Hepatocyte (in vitro differentiated cells): ENCODE data around the gene SLX4. TPM values are rescaled to one million over a fixed set of nuclear protein-coding genes. Genes with fewer than 3 reads are reported as not detected.

Experiments
- DNase-seq: peaks from one replicate; pipeline ENCODE4 v3.0.0-alpha.2; 2016; ENCODE audit warnings: low spot score
- H2AFZ ChIP-seq: fragments of 200-600 bp; sonication (generic); 2 replicates; pipeline ENCODE4 v1.6.0; 2016; ENCODE audit warnings: antibody characterized with exemption, mild to moderate bottlenecking
- H3K27ac ChIP-seq: fragments of 200-600 bp; sonication (generic); 2 replicates; pipeline ENCODE4 v1.5.1; 2016; ENCODE audit warnings: mild to moderate bottlenecking
- H3K27me3 ChIP-seq: fragments of 200-600 bp; sonication (generic); 2 replicates; pipeline ENCODE4 v1.6.1; 2016
- H3K36me3 ChIP-seq: fragments of 200-600 bp; sonication (generic); replicated peaks from 2 replicates; pipeline ENCODE4 v1.5.1; 2016; ENCODE audit warnings: low read depth; ENCODE audit not compliant: insufficient read depth
- H3K4me1 ChIP-seq: fragments of 200-600 bp; sonication (generic); 2 replicates; pipeline ENCODE4 v1.5.1; 2016; ENCODE audit warnings: mild to moderate bottlenecking, moderate library complexity; ENCODE audit not compliant: insufficient read depth
- H3K4me2 ChIP-seq: fragments of 200-600 bp; sonication (generic); 2 replicates; pipeline ENCODE4 v1.6.0; 2016
- H3K4me3 ChIP-seq: fragments of 200-600 bp; sonication (generic); 2 replicates; pipeline ENCODE4 v1.5.1; 2016; ENCODE audit warnings: mild to moderate bottlenecking
- H3K79me2 ChIP-seq: fragments of 200-600 bp; sonication (generic); 2 replicates; pipeline ENCODE4 v1.6.0; 2017; ENCODE audit warnings: mild to moderate bottlenecking
- H3K9me2 ChIP-seq: fragments of 200-600 bp; sonication (generic); replicated peaks from 2 replicates; pipeline ENCODE4 v1.6.0; 2017; ENCODE audit warnings: mild to moderate bottlenecking; ENCODE audit not compliant: insufficient read depth
- H3K9me3 ChIP-seq: fragments of 200-600 bp; sonication (generic); 2 replicates; pipeline ENCODE4 v1.5.1; 2016; ENCODE audit warnings: low read depth, mild to moderate bottlenecking
- H4K20me1 ChIP-seq: fragments of 200-600 bp; sonication (generic); 2 replicates; pipeline ENCODE4 v1.6.0; 2016; ENCODE audit warnings: mild to moderate bottlenecking; ENCODE audit not compliant: insufficient read depth, poor library complexity, severe bottlenecking
- EZH2 ChIP-seq: fragments of 200-600 bp; sonication (generic); IDR thresholded peaks from 2 replicates; pipeline ENCODE4 v1.6.1; 2016; ENCODE audit warnings: antibody characterized with exemption, mild to moderate bottlenecking, borderline replicate concordance
- EZH2phosphoT487 ChIP-seq: fragments of 200-600 bp; sonication (generic); IDR thresholded peaks from one replicate; pipeline ENCODE4 v1.6.1; 2018; ENCODE audit warnings: antibody characterized with exemption, mild to moderate bottlenecking, low read depth, moderate library complexity; ENCODE audit not compliant: unreplicated experiment, severe bottlenecking
- WGBS: methylation state at CpG from one replicate; pipeline ENCODE4 v1.1.6; 2016; ENCODE audit warnings: low lambda C conversion rate; ENCODE audit errors: missing lambda C conversion rate; 5-methylcytosine and 5-hydroxymethylcytosine counted together
- polyA plus RNA-seq: library from polyadenylated mRNA; unstranded; fragments of >200 nt; fragmentation: Nextera tagmentation; extraction: Ambion mirVana; gene quantifications from 2 replicates; pipeline ENCODE4 v1.2.1, GENCODE V29; 2016
- total RNA-seq: library from RNA; depleted of rRNA; stranded (reverse); fragments of >200 nt; gene quantifications from 2 replicates; pipeline ENCODE4 v1.2.3, GENCODE V29; 2014
- TF ChIP-seq, protein P1 (sequence below): fragments of 200-600 bp; sonication (generic); IDR thresholded peaks from 2 replicates; pipeline ENCODE4 v1.5.1; 2016; ENCODE audit warnings: antibody characterized with exemption, mild to moderate bottlenecking; ENCODE audit not compliant: poor library complexity

Gene SLX4
- total and polyA plus RNA-seq, 2 experiments from 2014 or later = 1.9 to 4.6 TPM

DNA sequence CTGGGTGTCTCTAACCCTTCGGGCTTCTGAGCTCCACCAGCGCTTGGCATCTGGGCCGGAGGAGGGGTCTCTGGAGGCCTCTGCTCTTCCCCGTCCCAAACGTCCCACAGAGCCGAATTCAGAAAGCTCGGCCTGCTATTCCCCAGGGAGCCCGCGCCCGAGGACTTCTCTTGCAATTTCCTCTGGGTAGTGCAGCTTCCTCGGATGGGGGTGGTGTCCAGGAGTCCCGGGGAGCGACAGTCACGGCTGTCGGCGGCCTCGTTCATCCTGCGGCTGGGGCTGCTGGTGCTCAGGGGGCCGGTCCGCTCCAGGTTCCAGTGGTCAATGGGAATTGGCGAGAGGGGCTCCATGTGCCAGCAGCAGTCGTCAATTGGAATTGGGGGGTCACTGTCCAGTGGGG, 22.4 kb downstream of the SLX4 start:
- Histone ChIP-seq H3K4me3 (no peak overlapping the region), H3K4me1 (no peaks in the 10 kb centered on the region), H3K27ac (no peak overlapping the region), H3K9me3 (no peaks in the 10 kb centered on the region), H4K20me1 (no peaks in the 10 kb centered on the region), H2AFZ (no peak overlapping the region), H3K27me3 (no peaks in the 10 kb centered on the region), H3K9me2 (no peaks in the 10 kb centered on the region), H3K4me2 (no peak overlapping the region), H3K36me3 (no peaks in the 10 kb centered on the region), H3K79me2 (no peaks in the 10 kb centered on the region)
- TF ChIP-seq EZH2 (no peak), EZH2phosphoT487 (no peak)
- TF ChIP-seq, protein P1, sequence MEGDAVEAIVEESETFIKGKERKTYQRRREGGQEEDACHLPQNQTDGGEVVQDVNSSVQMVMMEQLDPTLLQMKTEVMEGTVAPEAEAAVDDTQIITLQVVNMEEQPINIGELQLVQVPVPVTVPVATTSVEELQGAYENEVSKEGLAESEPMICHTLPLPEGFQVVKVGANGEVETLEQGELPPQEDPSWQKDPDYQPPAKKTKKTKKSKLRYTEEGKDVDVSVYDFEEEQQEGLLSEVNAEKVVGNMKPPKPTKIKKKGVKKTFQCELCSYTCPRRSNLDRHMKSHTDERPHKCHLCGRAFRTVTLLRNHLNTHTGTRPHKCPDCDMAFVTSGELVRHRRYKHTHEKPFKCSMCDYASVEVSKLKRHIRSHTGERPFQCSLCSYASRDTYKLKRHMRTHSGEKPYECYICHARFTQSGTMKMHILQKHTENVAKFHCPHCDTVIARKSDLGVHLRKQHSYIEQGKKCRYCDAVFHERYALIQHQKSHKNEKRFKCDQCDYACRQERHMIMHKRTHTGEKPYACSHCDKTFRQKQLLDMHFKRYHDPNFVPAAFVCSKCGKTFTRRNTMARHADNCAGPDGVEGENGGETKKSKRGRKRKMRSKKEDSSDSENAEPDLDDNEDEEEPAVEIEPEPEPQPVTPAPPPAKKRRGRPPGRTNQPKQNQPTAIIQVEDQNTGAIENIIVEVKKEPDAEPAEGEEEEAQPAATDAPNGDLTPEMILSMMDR = no peak
- DNase-seq = no peak
- 96% methylated on average over 22 of the region's 22 CpGs for WGBS

DNA sequence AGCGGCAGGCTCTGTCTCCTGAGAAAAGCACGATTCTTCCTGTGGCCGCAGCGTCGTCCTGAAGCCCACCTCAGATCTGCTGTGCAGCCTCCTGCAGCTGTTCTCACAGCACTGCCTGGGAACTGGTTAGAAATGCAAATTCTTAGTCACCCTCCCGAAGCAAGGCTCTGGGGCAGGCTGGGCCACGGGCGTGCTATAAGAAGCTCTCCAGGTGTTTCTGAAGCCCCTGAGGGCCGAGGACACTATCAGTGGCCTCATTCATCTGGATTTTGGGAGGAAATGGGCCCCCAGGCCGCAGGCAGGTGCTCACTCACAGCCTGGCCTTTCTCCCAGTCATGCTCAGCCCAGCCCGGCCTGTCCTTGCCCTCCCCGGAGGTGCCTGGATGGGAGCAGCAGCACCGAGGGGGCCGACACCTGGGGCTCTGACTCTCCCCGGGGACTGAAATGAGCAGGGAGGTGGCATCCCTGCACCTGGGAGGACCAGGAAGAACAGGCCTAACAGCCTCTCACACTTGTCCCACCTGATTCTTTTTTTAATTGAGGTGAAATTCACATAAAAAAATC, 23.8 kb downstream of the SLX4 start:
- no peak overlapping the region for H3K4me3 ChIP-seq
- no peaks in the 10 kb centered on the region for H4K20me1 ChIP-seq
- whole genome bisulfite sequencing = 78% methylated on average over 15 of the region's 15 CpGs
- H3K4me2 ChIP-seq = no peak overlapping the region
- H3K4me1 ChIP-seq = no peaks in the 10 kb centered on the region
- no peaks in the 10 kb centered on the region for H3K79me2 ChIP-seq
- TF ChIP-seq EZH2phosphoT487 = no peak
- TF ChIP-seq EZH2 = no peak
- TF ChIP-seq, protein P1 = no peak
- no peaks in the 10 kb centered on the region for H3K9me3 ChIP-seq
- no peaks in the 10 kb centered on the region for H3K36me3 ChIP-seq
- H3K27ac ChIP-seq = no peak overlapping the region
- no peak for DNase-seq
- H3K9me2 ChIP-seq = no peaks in the 10 kb centered on the region
- H2AFZ ChIP-seq = no peak overlapping the region
- H3K27me3 ChIP-seq = no peaks in the 10 kb centered on the region

DNA sequence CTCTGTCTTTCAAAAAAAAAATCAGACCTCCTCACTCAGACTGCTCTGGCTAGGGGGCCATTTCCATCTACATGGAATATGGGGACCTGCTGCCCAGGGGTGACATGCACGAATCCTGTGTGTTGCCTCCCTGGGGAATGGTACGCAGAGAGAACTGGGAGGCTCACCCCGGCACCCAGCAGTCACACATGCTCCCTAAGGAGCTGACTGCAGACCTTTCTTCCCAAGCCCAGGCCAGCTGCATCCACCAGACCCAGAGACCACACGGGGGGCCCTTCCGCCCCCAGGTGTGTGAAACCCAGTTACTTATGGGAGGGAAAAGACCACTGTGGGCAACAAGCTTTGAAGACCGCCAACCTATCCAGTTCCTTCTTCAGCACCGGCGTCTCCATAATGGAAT, 27.0 kb downstream of the SLX4 start:
- H3K27ac ChIP-seq = no peak overlapping the region
- no peak overlapping the region for H3K4me3 ChIP-seq
- no peaks in the 10 kb centered on the region for H3K9me2 ChIP-seq
- H3K27me3 ChIP-seq = no peaks in the 10 kb centered on the region
- no peaks in the 10 kb centered on the region for H3K9me3 ChIP-seq
- no peaks in the 10 kb centered on the region for H4K20me1 ChIP-seq
- DNase-seq = no peak
- 97% methylated on average over 8 of the region's 8 CpGs for WGBS
- no peak overlapping the region for H3K4me2 ChIP-seq
- TF ChIP-seq, protein P1 = no peak
- H3K4me1 ChIP-seq = peaks cover 17% of the 10 kb centered on the region
- no peak overlapping the region for H2AFZ ChIP-seq
- H3K79me2 ChIP-seq = no peaks in the 10 kb centered on the region
- H3K36me3 ChIP-seq = no peaks in the 10 kb centered on the region
